ENCODE data around the gene HMGCS1.

GRCh38 chr5:43295202-43295601 lies 18.0 kb downstream of the HMGCS1 start:
- no peak for TF ChIP-seq EP300 (IDR thresholded peaks at IDR 0.05)
- no peak for TF ChIP-seq POLR2AphosphoS5 (IDR thresholded peaks at IDR 0.05)
